Liver (tissue), 9 donors: ENCODE measurements around the gene SIRPD. TPM values are rescaled to one million over a fixed set of nuclear protein-coding genes. Genes with fewer than 3 reads are reported as not detected.

Source experiments
- DNase-seq: peaks from one replicate; pipeline ENCODE4 v3.0.0-alpha.2; 2017; ENCODE audit warnings: low spot score
- H3K27ac ChIP-seq, 2 donors: one replicate each; pipeline ENCODE4 v1.7.0; 2013; ENCODE audit warnings: inconsistent platforms in 2 of 2, low read length in 2 of 2, control low read depth in 1 of 2, low read depth in 1 of 2, mild to moderate bottlenecking in 1 of 2
- H3K27me3 ChIP-seq, 4 donors: one replicate each; pipeline versions ENCODE4 v1.6.1 to v1.7.0; 2013; ENCODE audit warnings: low read length in 3 of 4, inconsistent platforms in 1 of 4, mild to moderate bottlenecking in 1 of 4, moderate library complexity in 1 of 4; ENCODE audit not compliant: control insufficient read depth in 4 of 4, insufficient read depth in 4 of 4
- H3K36me3 ChIP-seq, 4 donors: one replicate each; pipeline versions ENCODE4 v1.6.1 to v1.7.0; 2013; ENCODE audit warnings: low read length in 3 of 4, mild to moderate bottlenecking in 3 of 4, low read depth in 1 of 4, moderate library complexity in 1 of 4; ENCODE audit not compliant: control insufficient read depth in 4 of 4, insufficient read depth in 3 of 4
- H3K4me1 ChIP-seq, 4 donors: one replicate each; pipeline versions ENCODE4 v1.6.1 to v1.7.0; 2013; ENCODE audit warnings: low read length in 3 of 4, mild to moderate bottlenecking in 3 of 4, moderate library complexity in 1 of 4; ENCODE audit not compliant: control insufficient read depth in 4 of 4, insufficient read depth in 4 of 4
- H3K4me3 ChIP-seq, 3 donors: one replicate each; pipeline versions ENCODE4 v1.6.1 to v1.7.0; 2013; ENCODE audit warnings: low read length in 3 of 3, control low read depth in 1 of 3, low read depth in 1 of 3, mild to moderate bottlenecking in 1 of 3
- H3K9ac ChIP-seq, 2 donors: one replicate each; pipeline ENCODE4 v1.7.0; 2013; ENCODE audit warnings: low read length in 2 of 2, mild to moderate bottlenecking in 2 of 2, moderate library complexity in 2 of 2, control low read depth in 1 of 2, low read depth in 1 of 2
- H3K9me3 ChIP-seq, 4 donors: one replicate each; pipeline versions ENCODE4 v1.6.1 to v1.7.0; 2013; ENCODE audit warnings: low read length in 3 of 4; ENCODE audit not compliant: control insufficient read depth in 4 of 4
- ATF3 ChIP-seq: IDR thresholded peaks from 2 replicates; pipeline ENCODE4 v1.6.1; 2016; ENCODE audit warnings: antibody characterized with exemption
- CTCF ChIP-seq: fragments of 150-350 bp; IDR thresholded peaks from 2 replicates; pipeline ENCODE4 v1.5.1; 2017; ENCODE audit warnings: improper control_type of control experiment, low read depth, low read length; ENCODE audit not compliant: missing input control
- EGR1 ChIP-seq, 2 donors: IDR thresholded peaks; 2 replicates each; pipeline ENCODE4 v1.6.1; 2016 to 2018; ENCODE audit warnings: antibody characterized with exemption in 2 of 2, low read depth in 2 of 2
- FOXA1 ChIP-seq: IDR thresholded peaks from 2 replicates; pipeline ENCODE4 v1.6.1; 2016; ENCODE audit warnings: antibody characterized with exemption
- FOXA2 ChIP-seq: IDR thresholded peaks from 2 replicates; pipeline ENCODE4 v1.6.1; 2016; ENCODE audit warnings: antibody characterized with exemption
- GABPA ChIP-seq, 2 donors: IDR thresholded peaks in 1 of 2; conservative IDR thresholded peaks in 1 of 2; 2 replicates each; pipeline ENCODE4 v1.6.1; 2016; ENCODE audit warnings: antibody characterized with exemption in 2 of 2, mild to moderate bottlenecking in 1 of 2, moderate library complexity in 1 of 2
- HNF4A ChIP-seq, 2 donors: conservative IDR thresholded peaks; 2 replicates each; pipeline ENCODE4 v1.6.1; 2016; ENCODE audit warnings: antibody characterized with exemption in 2 of 2, mild to moderate bottlenecking in 2 of 2
- HNF4G ChIP-seq: IDR thresholded peaks from 2 replicates; pipeline ENCODE4 v1.6.1; 2016; ENCODE audit warnings: antibody characterized with exemption
- MAX ChIP-seq: IDR thresholded peaks from 2 replicates; pipeline ENCODE4 v1.6.1; 2016; ENCODE audit warnings: antibody characterized with exemption
- NR2F2 ChIP-seq: IDR thresholded peaks from 2 replicates; pipeline ENCODE4 v1.6.1; 2016; ENCODE audit warnings: antibody characterized with exemption
- RAD21 ChIP-seq, 2 donors: IDR thresholded peaks; 2 replicates each; pipeline ENCODE4 v1.6.1; 2016; ENCODE audit warnings: antibody characterized with exemption in 2 of 2, mild to moderate bottlenecking in 2 of 2
- REST ChIP-seq: IDR thresholded peaks from 2 replicates; pipeline ENCODE4 v1.6.1; 2016; ENCODE audit warnings: antibody characterized with exemption, mild to moderate bottlenecking
- RXRA ChIP-seq, 2 donors: IDR thresholded peaks; 2 replicates each; pipeline ENCODE4 v1.6.1; 2017 to 2018; ENCODE audit warnings: antibody characterized with exemption in 2 of 2, mild to moderate bottlenecking in 1 of 2
- SP1 ChIP-seq: IDR thresholded peaks from 2 replicates; pipeline ENCODE4 v1.6.1; 2018; ENCODE audit warnings: antibody characterized with exemption, mild to moderate bottlenecking
- TAF1 ChIP-seq: conservative IDR thresholded peaks from 2 replicates; pipeline ENCODE4 v1.6.1; 2016; ENCODE audit warnings: antibody characterized with exemption, mild to moderate bottlenecking
- YY1 ChIP-seq: IDR thresholded peaks from 2 replicates; pipeline ENCODE4 v1.6.1; 2016; ENCODE audit warnings: antibody characterized with exemption, mild to moderate bottlenecking
- ZBTB33 ChIP-seq: IDR thresholded peaks from 2 replicates; pipeline ENCODE4 v1.6.1; 2016; ENCODE audit warnings: antibody characterized with exemption
- WGBS: extraction: QIAGEN DNeasy Blood & Tissue Kit; methylation state at CpG from one replicate; pipeline ENCODE4 v1.1.7; 2013; 5-methylcytosine and 5-hydroxymethylcytosine counted together
- polyA plus RNA-seq, 2 donors: library from polyadenylated mRNA; stranded (reverse) in 1 of 2; unstranded in 1 of 2; fragments of 200-250 nt in 1 of 2; fragments of >200 nt in 1 of 2; fragmentation: Nextera tagmentation in 1 of 2; extraction: Ambion mirVana in 1 of 2; gene quantifications; one replicate each; pipeline versions ENCODE4 v1.2.1 to v1.2.3, GENCODE V29; 2013 to 2015
- total RNA-seq, 2 donors: library from RNA; depleted of rRNA; stranded (reverse); fragments of >200 nt; gene quantifications; one replicate each; pipeline ENCODE4 v1.2.3, GENCODE V29; 2014
- donor health status: healthy.
- donor health status: healthy.
- donor health status: healthy.
- donor health status: healthy.
- donor health status: healthy.

The SIRPD gene
- total and polyA plus RNA-seq, 4 donors = 1.1 TPM; not detected in 3

- Histone ChIP-seq H3K9ac (no peak overlapping the region), H3K27me3 (no peaks in the 10 kb centered on the region), H3K4me1 (no peaks in the 10 kb centered on the region), H3K36me3 (no peaks in the 10 kb centered on the region), H3K9me3 (no peaks in the 10 kb centered on the region), H3K4me3 (peak overlapping the region in 1 of 3 donors; percentile 5), H3K27ac (peak overlapping the region; percentile 45 to 68)
- TF ChIP-seq GABPA (IDR thresholded peaks at IDR 0.05 in 1 of 2, conservative IDR thresholded peaks at IDR 0.05 in 1 of 2) = no peak
- TF ChIP-seq RXRA (IDR thresholded peaks at IDR 0.05) = no peak
- no peak for TF ChIP-seq YY1
- no peak for TF ChIP-seq CTCF
- TF ChIP-seq HNF4A (conservative IDR thresholded peaks at IDR 0.05) = no peak
- TF ChIP-seq ZBTB33 = no peak
- TF ChIP-seq EGR1 (IDR thresholded peaks at IDR 0.05; ENCODE audit: low read depth in 2 of 2) = no peak
- no peak for TF ChIP-seq TAF1
- TF ChIP-seq NR2F2 = no peak
- TF ChIP-seq ATF3 = no peak
- TF ChIP-seq REST = no peak
- WGBS = 70% methylated on average over 9 of the region's 9 CpGs
- no peak for DNase-seq
Measured at GRCh38 chr20:1490643-1491195, 66.8 kb downstream of the SIRPD start.

GRCh38 chr20:1489764-1490436, 67.6 kb downstream of the SIRPD start:
- no peaks in the 10 kb centered on the region for H3K4me1 ChIP-seq
- no peaks in the 10 kb centered on the region for H3K9me3 ChIP-seq
- no peak for DNase-seq
- 67% methylated on average over 6 of the region's 6 CpGs for WGBS
- H3K4me3 ChIP-seq = no peak overlapping the region
- H3K27me3 ChIP-seq = no peaks in the 10 kb centered on the region
- H3K36me3 ChIP-seq = no peaks in the 10 kb centered on the region
- H3K9ac ChIP-seq = no peak overlapping the region
- H3K27ac ChIP-seq = peak overlapping the region; percentile 19 to 42
- TF ChIP-seq YY1 (no peak), ZBTB33 (no peak), TAF1 (no peak), RAD21 (IDR thresholded peaks at IDR 0.05) (no peak), HNF4A (conservative IDR thresholded peaks at IDR 0.05) (no peak), FOXA1 (no peak), HNF4G (no peak), SP1 (no peak), ATF3 (no peak), FOXA2 (no peak), MAX (no peak), CTCF (no peak), GABPA (IDR thresholded peaks at IDR 0.05 in 1 of 2, conservative IDR thresholded peaks at IDR 0.05 in 1 of 2) (no peak)
